Endothelial cell (in vitro differentiated cells): ENCODE data around the gene TBC1D23. TPM values are rescaled to one million over a fixed set of nuclear protein-coding genes. Genes with fewer than 3 reads are reported as not detected.
"Not testable (repeated sequence)": the region's sequence is repeated elsewhere in the genome, so short reads cannot be mapped to it uniquely, and the experiment has no call there.

Experiments
- DNase-seq: peaks from one replicate; pipeline ENCODE4 v3.0.0; 2021; ENCODE audit warnings: low spot score
- H3K27ac Mint-ChIP-seq: one replicate; pipeline ENCODE4 v1.8.0; 2021; ENCODE audit warnings: mixed read lengths, inconsistent platforms; ENCODE audit not compliant: unreplicated experiment
- H3K27me3 Mint-ChIP-seq: one replicate; pipeline ENCODE4 v1.8.0; 2021; ENCODE audit warnings: mild to moderate bottlenecking, moderate library complexity, mixed read lengths, inconsistent platforms; ENCODE audit not compliant: unreplicated experiment
- H3K36me3 Mint-ChIP-seq: one replicate; pipeline ENCODE4 v1.8.0; 2021; ENCODE audit warnings: mild to moderate bottlenecking, low read depth, mixed read lengths, inconsistent platforms; ENCODE audit not compliant: unreplicated experiment
- H3K4me1 Mint-ChIP-seq: one replicate; pipeline ENCODE4 v1.8.0; 2021; ENCODE audit warnings: mild to moderate bottlenecking, mixed read lengths, inconsistent platforms; ENCODE audit not compliant: unreplicated experiment
- H3K4me3 Mint-ChIP-seq: one replicate; pipeline ENCODE4 v1.8.0; 2021; ENCODE audit warnings: mild to moderate bottlenecking, mixed read lengths, inconsistent platforms; ENCODE audit not compliant: unreplicated experiment
- H3K9me3 Mint-ChIP-seq: one replicate; pipeline ENCODE4 v1.8.0; 2021; ENCODE audit warnings: mixed read lengths, inconsistent platforms; ENCODE audit not compliant: unreplicated experiment
- CTCF ChIP-seq: fragments of 200-600 bp; sonication (generic); IDR thresholded peaks from one replicate; pipeline ENCODE4 v1.5.0; 2021; ENCODE audit warnings: antibody characterized with exemption; ENCODE audit not compliant: unreplicated experiment
- total RNA-seq: library from RNA; stranded (reverse); fragmentation: NEBNext Ultra II Directional; extraction: Animal tissue kit (Norgen Biotek cat#: 25700); gene quantifications from one replicate; pipeline ENCODE4 v1.2.1, GENCODE V29; 2021; ENCODE audit not compliant: unreplicated experiment

The TBC1D23 gene
- total RNA-seq, 1 donor from 2014 or later = 31.2 TPM

GRCh38 chr3:100238599-100238998, 22.2 kb upstream of the TBC1D23 start:
- no peak for TF ChIP-seq CTCF
- H3K4me1 Mint-ChIP-seq = no peaks in the 10 kb centered on the region
- H3K27ac Mint-ChIP-seq = no peak overlapping the region
- no peaks in the 10 kb centered on the region for H3K27me3 Mint-ChIP-seq
- no peak overlapping the region for H3K4me3 Mint-ChIP-seq
- H3K9me3 Mint-ChIP-seq = no peaks in the 10 kb centered on the region
- DNase-seq = no peak
- H3K36me3 Mint-ChIP-seq = peaks cover 3% of the 10 kb centered on the region

- H3K27ac Mint-ChIP-seq, H3K27me3 Mint-ChIP-seq, DNase-seq, H3K9me3 Mint-ChIP-seq, H3K4me1 Mint-ChIP-seq, H3K4me3 Mint-ChIP-seq, H3K36me3 Mint-ChIP-seq: not testable (repeated sequence)
Measured at GRCh38 chr3:100242471-100242870, 18.3 kb upstream of the TBC1D23 start.

GRCh38 chr3:100244264-100244663, 16.5 kb upstream of the TBC1D23 start:
- Mint-ChIP-seq H3K4me3 (no peak overlapping the region), H3K27me3 (no peaks in the 10 kb centered on the region), H3K27ac (no peak overlapping the region), H3K9me3 (no peaks in the 10 kb centered on the region), H3K36me3 (peaks cover 3% of the 10 kb centered on the region), H3K4me1 (no peaks in the 10 kb centered on the region)
- TF ChIP-seq CTCF = no peak
- DNase-seq = no peak

- Mint-ChIP-seq H3K4me1 (no peaks in the 10 kb centered on the region), H3K4me3 (no peak overlapping the region), H3K36me3 (peaks cover 3% of the 10 kb centered on the region), H3K27ac (no peak overlapping the region), H3K9me3 (no peaks in the 10 kb centered on the region), H3K27me3 (no peaks in the 10 kb centered on the region)
- no peak for TF ChIP-seq CTCF
- no peak for DNase-seq
Measured at GRCh38 chr3:100245136-100245535, 15.7 kb upstream of the TBC1D23 start.

GRCh38 chr3:100245927-100246326, 14.9 kb upstream of the TBC1D23 start:
- DNase-seq = no peak
- Mint-ChIP-seq H3K27me3 (no peaks in the 10 kb centered on the region), H3K4me1 (no peaks in the 10 kb centered on the region), H3K36me3 (peaks cover 3% of the 10 kb centered on the region), H3K27ac (no peak overlapping the region), H3K9me3 (no peaks in the 10 kb centered on the region), H3K4me3 (no peak overlapping the region)
- no peak for TF ChIP-seq CTCF

GRCh38 chr3:100246999-100247398, 13.8 kb upstream of the TBC1D23 start:
- Mint-ChIP-seq H3K27ac (no peak overlapping the region), H3K4me1 (no peaks in the 10 kb centered on the region), H3K27me3 (no peaks in the 10 kb centered on the region), H3K4me3 (no peak overlapping the region), H3K36me3 (peaks cover 2% of the 10 kb centered on the region), H3K9me3 (no peaks in the 10 kb centered on the region)
- no peak for DNase-seq
- no peak for TF ChIP-seq CTCF
